SH-SY5Y (cell line): ENCODE data around the gene VAPA.

Experiments
- GATA2 ChIP-seq: IDR thresholded peaks from 2 replicates; pipeline ENCODE4 v1.6.1; 2011; ENCODE audit warnings: mild to moderate bottlenecking, low read depth, low read length
- GATA3 ChIP-seq: IDR thresholded peaks from 2 replicates; pipeline ENCODE4 v1.6.1; 2011; ENCODE audit warnings: low read depth, mild to moderate bottlenecking, low read length, moderate library complexity

Gene VAPA

GRCh38 chr18:9998330-9998729 is 84.5 kb downstream of the VAPA start:
- TF ChIP-seq GATA3 = no peak
- no peak for TF ChIP-seq GATA2

GRCh38 chr18:10002280-10002679 is 88.5 kb downstream of the VAPA start:
- no peak for TF ChIP-seq GATA2
- no peak for TF ChIP-seq GATA3

- TF ChIP-seq GATA3 (no peak), GATA2 (no peak)
Observed at GRCh38 chr18:10003281-10003680, 89.5 kb downstream of the VAPA start.

GRCh38 chr18:10003866-10004265 is 90.0 kb downstream of the VAPA start:
- TF ChIP-seq GATA2 = no peak
- no peak for TF ChIP-seq GATA3

- no peak for TF ChIP-seq GATA2
- no peak for TF ChIP-seq GATA3
Observed at GRCh38 chr18:10006311-10006893, 92.6 kb downstream of the VAPA start.

GRCh38 chr18:10008006-10008647 is 94.3 kb downstream of the VAPA start:
- TF ChIP-seq GATA2 = no peak
- TF ChIP-seq GATA3 = no peak
